ENCODE measurements around the gene UXS1. TPM values are rescaled to one million over a fixed set of nuclear protein-coding genes. Genes with fewer than 3 reads are reported as not detected.
"Not testable (repeated sequence)": the region's sequence is repeated elsewhere in the genome, so short reads cannot be mapped to it uniquely, and the experiment has no call there.

Gene UXS1
- total RNA-seq, result 10 to 100 TPM; 31.0 to 42.4 (median 36.8) TPM

- H3K9me3 ChIP-seq, result no peaks in the 10 kb centered on the region
- peak within 1 kb of the TSS; percentile 86 to 94 (median 90) for H3K27ac ChIP-seq (replicated peaks in 1 of 4)
- DNase-seq (ENCODE audit: extremely low spot score), result peak; percentile 99
- H3K27me3 ChIP-seq, result no peaks in the 10 kb centered on the region
- no peaks in the 10 kb centered on the region for H3K36me3 ChIP-seq
- H3K4me3 ChIP-seq, result peak within 1 kb of the TSS; percentile 94 to 98 (median 98)
- 1% methylated on average over 21 of the region's 93 CpGs for WGBS
- no peak for TF ChIP-seq POLR2A (IDR thresholded peaks at IDR 0.05; ENCODE audit: low read depth)
- TF ChIP-seq POLR2AphosphoS5 (IDR thresholded peaks at IDR 0.05), result peak; percentile 95
- TF ChIP-seq, protein P1, sequence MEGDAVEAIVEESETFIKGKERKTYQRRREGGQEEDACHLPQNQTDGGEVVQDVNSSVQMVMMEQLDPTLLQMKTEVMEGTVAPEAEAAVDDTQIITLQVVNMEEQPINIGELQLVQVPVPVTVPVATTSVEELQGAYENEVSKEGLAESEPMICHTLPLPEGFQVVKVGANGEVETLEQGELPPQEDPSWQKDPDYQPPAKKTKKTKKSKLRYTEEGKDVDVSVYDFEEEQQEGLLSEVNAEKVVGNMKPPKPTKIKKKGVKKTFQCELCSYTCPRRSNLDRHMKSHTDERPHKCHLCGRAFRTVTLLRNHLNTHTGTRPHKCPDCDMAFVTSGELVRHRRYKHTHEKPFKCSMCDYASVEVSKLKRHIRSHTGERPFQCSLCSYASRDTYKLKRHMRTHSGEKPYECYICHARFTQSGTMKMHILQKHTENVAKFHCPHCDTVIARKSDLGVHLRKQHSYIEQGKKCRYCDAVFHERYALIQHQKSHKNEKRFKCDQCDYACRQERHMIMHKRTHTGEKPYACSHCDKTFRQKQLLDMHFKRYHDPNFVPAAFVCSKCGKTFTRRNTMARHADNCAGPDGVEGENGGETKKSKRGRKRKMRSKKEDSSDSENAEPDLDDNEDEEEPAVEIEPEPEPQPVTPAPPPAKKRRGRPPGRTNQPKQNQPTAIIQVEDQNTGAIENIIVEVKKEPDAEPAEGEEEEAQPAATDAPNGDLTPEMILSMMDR (IDR thresholded peaks at IDR 0.05), result peak in 1 of 3 experiments; percentile 12
- intact Hi-C loops (cut with DNase I), result loop anchor here (10.0 kb wide), 2 partner anchors 89 to 859 kb away; partner anchors contain the start of gene C2orf49
- H3K4me1 ChIP-seq, result peaks cover 11 to 49% (median 46%) of the 10 kb centered on the region in 4 donors
Measured at GRCh38 chr2:106193977-106194778, at the start of gene UXS1. Gene UXS1, minus strand, starts transcription at chr2:106194301. Its CDS starts 60 bp downstream, at chr2:106194241.

DNA sequence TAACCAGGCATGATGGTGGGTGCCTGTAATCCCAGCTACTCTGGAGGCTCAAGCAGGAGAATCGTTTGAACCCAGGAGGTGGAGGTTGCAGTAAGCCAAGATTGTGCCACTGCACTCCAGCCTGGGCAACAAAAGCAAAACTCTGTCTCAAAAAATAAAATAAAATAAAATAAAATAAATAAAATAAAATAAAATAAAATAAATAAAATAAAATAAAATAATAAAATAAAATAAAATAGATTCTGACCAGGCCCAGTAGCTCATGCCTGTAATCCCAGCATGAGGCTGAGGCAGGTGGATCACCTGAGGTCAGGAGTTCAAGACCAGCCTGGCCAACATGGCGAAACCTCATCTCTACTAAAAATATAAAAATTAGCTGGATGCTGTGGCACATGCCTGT lies 45.4 kb upstream of the UXS1 start:
- DNase-seq (ENCODE audit: extremely low spot score); H3K4me3 ChIP-seq; H3K4me1 ChIP-seq; H3K27ac ChIP-seq (replicated peaks in 1 of 4); intact Hi-C loops (cut with DNase I); H3K27me3 ChIP-seq; H3K36me3 ChIP-seq: not testable (repeated sequence)
- WGBS, result 94% methylated on average over 2 of the region's 2 CpGs
- H3K9me3 ChIP-seq, result peaks cover 0 to 17% (median 16%) of the 10 kb centered on the region in 4 donors

DNA sequence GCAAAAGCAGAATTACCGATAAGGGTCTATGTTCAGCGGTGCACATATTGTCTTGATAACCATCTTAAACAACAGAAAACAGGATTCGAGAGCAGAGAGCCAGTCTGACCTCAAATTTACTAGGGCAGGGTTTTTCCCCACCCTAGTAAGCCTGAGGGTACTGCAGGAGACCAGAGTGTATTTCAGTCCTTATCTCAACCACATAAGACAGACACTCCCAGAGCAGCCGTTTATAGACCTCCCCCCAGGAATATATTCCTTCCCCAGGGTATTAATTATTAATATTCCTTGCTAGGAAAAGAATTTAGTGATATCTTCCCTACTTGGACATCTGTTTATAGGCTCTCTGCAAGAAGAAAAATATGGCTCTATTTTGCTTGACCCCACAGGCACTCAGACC lies 41.3 kb upstream of the UXS1 start:
- H3K36me3 ChIP-seq; H3K4me1 ChIP-seq; H3K27me3 ChIP-seq; intact Hi-C loops (cut with DNase I); H3K4me3 ChIP-seq; H3K27ac ChIP-seq (replicated peaks in 1 of 4); DNase-seq (ENCODE audit: extremely low spot score): not testable (repeated sequence)
- 88% methylated on average over 4 of the region's 4 CpGs for WGBS
- peaks cover 0 to 18% (median 16%) of the 10 kb centered on the region in 4 donors for H3K9me3 ChIP-seq

DNA sequence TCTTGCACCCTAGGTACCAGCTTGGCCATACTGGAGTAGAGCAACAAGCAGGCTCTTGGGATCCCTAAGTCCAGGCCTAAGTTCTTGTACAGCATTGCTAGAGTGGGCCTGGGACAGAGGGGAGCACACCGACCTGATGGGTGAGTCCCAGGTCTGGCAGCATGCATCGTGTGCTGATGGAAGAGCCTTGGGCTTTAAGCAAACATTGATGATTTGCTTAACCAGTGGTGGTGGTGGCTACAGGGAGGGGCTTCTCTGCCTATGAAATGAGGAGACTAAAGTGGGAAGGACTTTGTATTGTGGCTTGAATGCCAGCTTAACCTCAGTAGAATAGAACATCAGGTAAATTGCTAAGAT lies 39.2 kb upstream of the UXS1 start:
- TF ChIP-seq EP300 (IDR thresholded peaks at IDR 0.05), result no peak
- intact Hi-C loops (cut with DNase I), result no loop called here
- no peak for DNase-seq (ENCODE audit: extremely low spot score)
- Histone ChIP-seq H3K4me3 (no peak overlapping the region), H3K36me3 (no peaks in the 10 kb centered on the region), H3K27me3 (no peaks in the 10 kb centered on the region), H3K27ac (replicated peaks in 1 of 4) (no peak overlapping the region), H3K4me1 (no peaks in the 10 kb centered on the region), H3K9me3 (peaks cover 0 to 15% (median 14%) of the 10 kb centered on the region in 4 donors)
- no CpG with 5 or more reads among the region's 2 CpGs for WGBS

GRCh38 chr2:106232638-106233349 lies 38.7 kb upstream of the UXS1 start:
- 75% methylated on average over 1 of the region's 1 CpG for WGBS
- no peaks in the 10 kb centered on the region for H3K27me3 ChIP-seq
- H3K36me3 ChIP-seq, result no peaks in the 10 kb centered on the region
- H3K4me3 ChIP-seq, result no peak overlapping the region
- no peak overlapping the region for H3K27ac ChIP-seq (replicated peaks in 1 of 4)
- DNase-seq (ENCODE audit: extremely low spot score), result no peak
- TF ChIP-seq EP300 (IDR thresholded peaks at IDR 0.05) (no peak), POLR2AphosphoS5 (IDR thresholded peaks at IDR 0.05) (no peak), POLR2A (IDR thresholded peaks at IDR 0.05; ENCODE audit: low read depth) (no peak)
- TF ChIP-seq, protein P1 (IDR thresholded peaks at IDR 0.05), result no peak
- no peaks in the 10 kb centered on the region for H3K4me1 ChIP-seq
- intact Hi-C loops (cut with DNase I), result no loop called here
- peaks cover 0 to 15% (median 14%) of the 10 kb centered on the region in 4 donors for H3K9me3 ChIP-seq

DNA sequence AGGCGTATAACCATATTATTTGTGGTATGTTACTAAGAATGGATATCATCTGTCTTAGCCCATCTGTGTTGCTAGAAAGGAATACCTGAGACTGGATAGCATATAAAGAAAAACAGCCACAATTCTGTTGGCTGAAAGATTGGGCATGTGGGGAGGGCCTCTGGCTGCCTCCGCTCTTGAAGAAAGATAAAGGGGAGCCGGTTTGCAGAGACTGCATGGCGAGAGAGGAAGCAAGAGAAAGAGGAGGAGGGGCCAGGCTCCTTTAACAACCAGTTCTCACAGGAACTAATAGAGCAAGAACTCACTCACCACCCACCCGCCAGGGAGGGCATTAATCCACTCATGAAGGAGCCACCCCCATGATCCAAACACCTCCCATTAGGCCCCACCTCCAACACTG lies 29.2 kb upstream of the UXS1 start:
- intact Hi-C loops (cut with DNase I), result no loop called here
- H3K4me3 ChIP-seq, result no peak overlapping the region
- H3K27me3 ChIP-seq, result no peaks in the 10 kb centered on the region
- no peaks in the 10 kb centered on the region for H3K4me1 ChIP-seq
- DNase-seq (ENCODE audit: extremely low spot score), result no peak
- no peak overlapping the region for H3K27ac ChIP-seq (replicated peaks in 1 of 4)
- TF ChIP-seq, protein P1 (IDR thresholded peaks at IDR 0.05), result no peak
- no peak for TF ChIP-seq EP300 (IDR thresholded peaks at IDR 0.05)
- TF ChIP-seq POLR2AphosphoS5 (IDR thresholded peaks at IDR 0.05), result no peak
- TF ChIP-seq POLR2A (IDR thresholded peaks at IDR 0.05; ENCODE audit: low read depth), result no peak
- 78% methylated on average over 5 of the region's 5 CpGs for WGBS
- H3K36me3 ChIP-seq, result no peaks in the 10 kb centered on the region
- no peaks in the 10 kb centered on the region for H3K9me3 ChIP-seq

- H3K36me3 ChIP-seq; H3K27me3 ChIP-seq; H3K27ac ChIP-seq (replicated peaks in 1 of 4); H3K4me3 ChIP-seq; H3K4me1 ChIP-seq; intact Hi-C loops (cut with DNase I); H3K9me3 ChIP-seq; DNase-seq (ENCODE audit: extremely low spot score): not testable (repeated sequence)
- WGBS, result 97% methylated on average over 5 of the region's 5 CpGs
Measured at GRCh38 chr2:106222057-106222456, 28.0 kb upstream of the UXS1 start.
